Lung (tissue), 12 donors: ENCODE measurements around the gene NR4A3. TPM values are rescaled to one million over a fixed set of nuclear protein-coding genes. Genes with fewer than 3 reads are reported as not detected.

ENCODE experiments used
- ATAC-seq: fragments of 200-7000 bp; cut with Tn5 transposase; one replicate; pipeline ENCODE4 v1.9.1; 2020; ENCODE audit warnings: moderate number of reproducible peaks; ENCODE audit not compliant: insufficient read depth, low FRiP score
- DNase-seq, 3 donors: peaks; one replicate each; pipeline ENCODE4 v3.0.0-alpha.2; 2013 to 2017
- H3K27ac ChIP-seq, 2 donors: one replicate each; pipeline ENCODE4 v1.5.1; 2013; ENCODE audit warnings: mild to moderate bottlenecking in 2 of 2, moderate library complexity in 2 of 2, control low read depth in 1 of 2, inconsistent platforms in 1 of 2, low read depth in 1 of 2, low read length in 1 of 2
- H3K27me3 ChIP-seq, 3 donors: one replicate each; pipeline ENCODE4 v1.5.1; 2013; ENCODE audit warnings: low read length in 2 of 3; ENCODE audit not compliant: control insufficient read depth in 3 of 3, insufficient read depth in 3 of 3
- H3K36me3 ChIP-seq, 4 donors: one replicate each; pipeline ENCODE4 v1.5.1; 2013; ENCODE audit warnings: low read length in 4 of 4, mild to moderate bottlenecking in 1 of 4, moderate library complexity in 1 of 4; ENCODE audit not compliant: control insufficient read depth in 4 of 4, insufficient read depth in 4 of 4
- H3K4me1 ChIP-seq, 5 donors: one replicate each; pipeline ENCODE4 v1.5.1; 2013; ENCODE audit warnings: low read length in 5 of 5, mild to moderate bottlenecking in 2 of 5, moderate library complexity in 1 of 5; ENCODE audit not compliant: control insufficient read depth in 5 of 5, insufficient read depth in 5 of 5
- H3K4me3 ChIP-seq: one replicate; pipeline ENCODE4 v1.5.1; 2013; ENCODE audit warnings: mild to moderate bottlenecking, control low read depth, moderate library complexity
- H3K9ac ChIP-seq, 2 donors: one replicate each; pipeline ENCODE4 v1.5.1; 2013; ENCODE audit warnings: low read length in 2 of 2, control low read depth in 1 of 2; ENCODE audit not compliant: insufficient read depth in 1 of 2
- H3K9me3 ChIP-seq, 4 donors: one replicate each; pipeline ENCODE4 v1.5.1; 2013; ENCODE audit warnings: low read length in 3 of 4, mild to moderate bottlenecking in 1 of 4, moderate library complexity in 1 of 4; ENCODE audit not compliant: control insufficient read depth in 4 of 4, insufficient read depth in 3 of 4
- CTCF ChIP-seq: IDR thresholded peaks from 2 replicates; pipeline ENCODE4 v1.5.1; 2012; ENCODE audit warnings: mild to moderate bottlenecking; ENCODE audit errors: control extremely low read depth, extremely low read depth
- WGBS, 2 donors: extraction: QIAGEN DNeasy Blood & Tissue Kit; methylation state at CpG; one replicate each; pipeline ENCODE4 v1.1.7; 2013; 5-methylcytosine and 5-hydroxymethylcytosine counted together
- polyA plus RNA-seq, 2 donors: library from polyadenylated mRNA; stranded (reverse); fragments of 200-250 nt; gene quantifications; one replicate each; pipeline ENCODE4 v1.2.1, GENCODE V29; 2013
- total RNA-seq, 2 donors: library from RNA; depleted of rRNA in 1 of 2; stranded (reverse); fragments of >200 nt in 1 of 2; gene quantifications; one replicate each; pipeline ENCODE4 v1.2.1, GENCODE V29; 2014 to 2021
- donor health status: control.
- donor health status: control.
- donor health status: Bipolar disorder and iron deficiency.
- donor health status: healthy.
- donor health status: DM: yes; HTN: yes; CAD: no.

NR4A3 gene
- total and polyA plus RNA-seq, 4 donors = 2.3 to 11.7 (median 2.6) TPM

- no peak overlapping the region for H3K27ac ChIP-seq
- no peaks in the 10 kb centered on the region for H3K27me3 ChIP-seq
- TF ChIP-seq CTCF = no peak
- ATAC-seq = no peak
- peaks cover 0 to 18% (median 0%) of the 10 kb centered on the region in 4 donors for H3K36me3 ChIP-seq
- H3K9me3 ChIP-seq = peaks cover 0 to 2% (median 0%) of the 10 kb centered on the region in 4 donors
- 68 to 94% methylated on average over 1 of the region's 1 CpG for WGBS, 2 donors
- no peak overlapping the region for H3K9ac ChIP-seq
- no peak overlapping the region for H3K4me3 ChIP-seq
- H3K4me1 ChIP-seq = no peaks in the 10 kb centered on the region
- DNase-seq = no peak
Observed at GRCh38 chr9:99860266-99860665, 38.6 kb downstream of the NR4A3 start.

GRCh38 chr9:99863955-99864354, 42.3 kb downstream of the NR4A3 start:
- H3K27me3 ChIP-seq = no peaks in the 10 kb centered on the region
- DNase-seq (no peak), ATAC-seq (no peak)
- no peak overlapping the region for H3K4me3 ChIP-seq
- H3K9me3 ChIP-seq = no peaks in the 10 kb centered on the region
- peaks cover 0 to 11% (median 0%) of the 10 kb centered on the region in 4 donors for H3K36me3 ChIP-seq
- TF ChIP-seq CTCF = no peak
- no peak overlapping the region for H3K27ac ChIP-seq
- 58 to 88% methylated on average over 2 of the region's 2 CpGs for WGBS, 2 donors
- no peak overlapping the region for H3K9ac ChIP-seq
- H3K4me1 ChIP-seq = no peaks in the 10 kb centered on the region

- ATAC-seq = no peak
- H3K9me3 ChIP-seq = no peaks in the 10 kb centered on the region
- H3K9ac ChIP-seq = no peak overlapping the region
- H3K27me3 ChIP-seq = no peaks in the 10 kb centered on the region
- H3K4me3 ChIP-seq = no peak overlapping the region
- 52 to 66% methylated on average over 2 of the region's 2 CpGs for WGBS, 2 donors
- no peak for TF ChIP-seq CTCF
- H3K27ac ChIP-seq = no peak overlapping the region
- DNase-seq = no peak
- no peaks in the 10 kb centered on the region for H3K4me1 ChIP-seq
- H3K36me3 ChIP-seq = peaks cover 0 to 11% (median 0%) of the 10 kb centered on the region in 4 donors
Observed at GRCh38 chr9:99866398-99866797, 44.7 kb downstream of the NR4A3 start.

GRCh38 chr9:99867536-99867935, 45.9 kb downstream of the NR4A3 start:
- Histone ChIP-seq H3K4me3 (no peak overlapping the region), H3K27ac (no peak overlapping the region), H3K9me3 (no peaks in the 10 kb centered on the region), H3K9ac (no peak overlapping the region), H3K36me3 (peaks cover 0 to 11% (median 0%) of the 10 kb centered on the region in 4 donors), H3K4me1 (no peaks in the 10 kb centered on the region), H3K27me3 (no peaks in the 10 kb centered on the region)
- WGBS, 2 donors = 30 to 60% methylated on average over 3 of the region's 3 CpGs
- no peak for ATAC-seq
- no peak for DNase-seq
- TF ChIP-seq CTCF = no peak
